Esophagus muscularis mucosa (tissue), 4 donors: ENCODE measurements around the gene CNP. TPM values are rescaled to one million over a fixed set of nuclear protein-coding genes. Genes with fewer than 3 reads are reported as not detected.

Source experiments
- DNase-seq: peaks from one replicate; pipeline ENCODE4 v3.0.0-alpha.2; 2017; ENCODE audit errors: extremely low spot score
- H3K27ac ChIP-seq, 4 donors: fragments of 200-600 bp; sonication (generic); replicated peaks in 1 of 4; 1 replicate in 3 of 4; 2 replicates in 1 of 4; pipeline ENCODE4 v1.5.1; 2016 to 2019; ENCODE audit warnings: mild to moderate bottlenecking in 1 of 4
- H3K27me3 ChIP-seq, 4 donors: fragments of 200-600 bp; sonication (generic); one replicate each; pipeline versions ENCODE4 v1.5.1 to v1.6.0; 2016 to 2019
- H3K36me3 ChIP-seq, 4 donors: fragments of 200-600 bp; sonication (generic); one replicate each; pipeline ENCODE4 v1.5.1; 2016 to 2019
- H3K4me1 ChIP-seq, 4 donors: fragments of 200-600 bp; sonication (generic); one replicate each; pipeline ENCODE4 v1.5.1; 2016 to 2019
- H3K4me3 ChIP-seq, 4 donors: fragments of 200-600 bp; sonication (generic); 1 replicate in 2 of 4; 2 replicates in 2 of 4; pipeline ENCODE4 v1.5.1; 2016 to 2019; ENCODE audit warnings: mild to moderate bottlenecking in 4 of 4, moderate library complexity in 1 of 4
- H3K9me3 ChIP-seq, 4 donors: fragments of 200-600 bp; sonication (generic); 1 replicate in 3 of 4; 2 replicates in 1 of 4; pipeline ENCODE4 v1.5.1; 2016 to 2019
- EP300 ChIP-seq: sonication (generic); formaldehyde crosslinking; IDR thresholded peaks from one replicate; pipeline ENCODE4 v1.6.1; 2017; ENCODE audit warnings: antibody characterized with exemption
- POLR2A ChIP-seq: fragments of 450-650 bp; IDR thresholded peaks from one replicate; pipeline ENCODE4 v1.6.1; 2017; ENCODE audit warnings: antibody characterized with exemption, moderate library complexity, mild to moderate bottlenecking, low read depth
- POLR2AphosphoS5 ChIP-seq, 2 donors: sonication (generic); formaldehyde crosslinking; IDR thresholded peaks; one replicate each; pipeline ENCODE4 v1.6.1; 2017; ENCODE audit warnings: antibody characterized with exemption in 2 of 2
- WGBS: methylation state at CpG from one replicate; pipeline ENCODE4 v1.1.5; 2018; 5-methylcytosine and 5-hydroxymethylcytosine counted together
- intact Hi-C: fragments of 100-400 bp; cut with DNase I; formaldehyde crosslinking; loops from one replicate; pipeline ENCODE4 v1.15.1; 2023
- total RNA-seq, 4 donors: library from RNA; depleted of rRNA; stranded (reverse); fragments of >200 nt; gene quantifications; one replicate each; pipeline versions ENCODE4 v1.1.0 to v1.2.1, GENCODE V29; 2016
- TF ChIP-seq, protein P1 (sequence below), 3 experiments: fragments of 200-600 bp in 2 of 3; fragments of 450-650 bp in 1 of 3; sonication (generic) in 2 of 3; IDR thresholded peaks; one replicate each; pipeline ENCODE4 v1.5.1; 2017 to 2019; ENCODE audit warnings: antibody characterized with exemption in 3 of 3, mild to moderate bottlenecking in 2 of 3, moderate library complexity in 1 of 3

Gene CNP
- total RNA-seq, 4 donors from 2014 or later = 68.9 to 101 (median 78.5) TPM

DNA sequence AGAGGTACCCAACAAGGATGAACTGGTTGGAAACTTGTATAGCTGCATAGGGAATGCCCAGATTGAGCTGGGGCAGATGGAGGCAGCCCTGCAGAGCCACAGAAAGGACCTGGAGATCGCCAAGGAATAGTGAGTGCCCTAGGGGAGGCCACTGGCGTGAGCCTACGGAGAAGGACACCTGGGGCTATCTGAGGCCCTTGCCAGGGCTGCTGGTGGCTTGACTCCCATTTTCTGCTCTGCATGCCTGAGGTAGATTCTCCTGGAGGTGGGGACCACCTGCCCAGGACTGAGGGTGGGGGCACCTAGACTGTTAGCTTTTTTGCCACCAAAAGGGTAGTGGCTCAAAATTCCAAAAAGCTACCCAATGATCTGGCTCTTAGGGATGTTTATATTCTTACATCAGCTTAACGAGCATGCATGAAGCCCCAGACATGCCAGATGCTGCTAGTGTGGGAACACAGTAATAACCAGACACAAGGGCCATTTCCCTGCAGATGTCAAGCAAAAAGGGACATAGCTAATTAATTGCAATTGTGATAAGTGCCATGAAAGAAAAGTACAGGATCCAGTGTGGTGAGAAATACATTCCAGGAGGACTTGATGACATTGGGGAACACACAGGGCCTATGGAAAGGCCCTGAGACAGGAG lies 27.4 kb upstream of the CNP start:
- no peak for DNase-seq
- Histone ChIP-seq H3K27ac (no peak overlapping the region), H3K27me3 (no peaks in the 10 kb centered on the region), H3K4me1 (no peaks in the 10 kb centered on the region), H3K36me3 (peaks cover 0 to 33% (median 14%) of the 10 kb centered on the region in 4 donors), H3K9me3 (no peaks in the 10 kb centered on the region), H3K4me3 (no peak overlapping the region)
- intact Hi-C loops = no loop called here
- WGBS = 85% methylated on average over 4 of the region's 4 CpGs
- TF ChIP-seq POLR2AphosphoS5 (IDR thresholded peaks at IDR 0.05) = no peak
- TF ChIP-seq, protein P1, sequence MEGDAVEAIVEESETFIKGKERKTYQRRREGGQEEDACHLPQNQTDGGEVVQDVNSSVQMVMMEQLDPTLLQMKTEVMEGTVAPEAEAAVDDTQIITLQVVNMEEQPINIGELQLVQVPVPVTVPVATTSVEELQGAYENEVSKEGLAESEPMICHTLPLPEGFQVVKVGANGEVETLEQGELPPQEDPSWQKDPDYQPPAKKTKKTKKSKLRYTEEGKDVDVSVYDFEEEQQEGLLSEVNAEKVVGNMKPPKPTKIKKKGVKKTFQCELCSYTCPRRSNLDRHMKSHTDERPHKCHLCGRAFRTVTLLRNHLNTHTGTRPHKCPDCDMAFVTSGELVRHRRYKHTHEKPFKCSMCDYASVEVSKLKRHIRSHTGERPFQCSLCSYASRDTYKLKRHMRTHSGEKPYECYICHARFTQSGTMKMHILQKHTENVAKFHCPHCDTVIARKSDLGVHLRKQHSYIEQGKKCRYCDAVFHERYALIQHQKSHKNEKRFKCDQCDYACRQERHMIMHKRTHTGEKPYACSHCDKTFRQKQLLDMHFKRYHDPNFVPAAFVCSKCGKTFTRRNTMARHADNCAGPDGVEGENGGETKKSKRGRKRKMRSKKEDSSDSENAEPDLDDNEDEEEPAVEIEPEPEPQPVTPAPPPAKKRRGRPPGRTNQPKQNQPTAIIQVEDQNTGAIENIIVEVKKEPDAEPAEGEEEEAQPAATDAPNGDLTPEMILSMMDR (IDR thresholded peaks at IDR 0.05) = no peak
- TF ChIP-seq POLR2A = no peak
- no peak for TF ChIP-seq EP300

DNA sequence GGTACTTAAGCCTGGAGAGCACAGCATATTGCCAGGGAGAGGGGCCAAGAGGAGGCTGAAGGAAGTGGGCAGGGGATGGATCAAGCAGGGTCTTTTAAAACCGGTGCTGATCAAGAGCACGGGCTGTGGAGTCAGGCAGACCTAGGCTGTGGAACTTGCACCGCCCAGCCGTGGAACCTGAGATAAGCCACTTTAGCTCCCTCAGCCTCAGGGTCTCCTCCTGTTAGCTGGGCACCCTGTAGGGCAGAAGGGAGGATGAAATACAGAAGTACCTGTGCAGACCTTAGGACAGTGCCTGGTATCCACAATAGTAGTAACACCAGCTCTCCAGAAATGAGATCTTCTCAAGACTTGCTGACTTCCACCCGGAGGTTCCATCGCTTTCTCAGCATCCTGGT lies 26.9 kb upstream of the CNP start:
- no peak for DNase-seq
- Histone ChIP-seq H3K27me3 (no peaks in the 10 kb centered on the region), H3K4me3 (no peak overlapping the region), H3K9me3 (no peaks in the 10 kb centered on the region), H3K4me1 (no peaks in the 10 kb centered on the region), H3K36me3 (peaks cover 0 to 33% (median 14%) of the 10 kb centered on the region in 4 donors), H3K27ac (no peak overlapping the region)
- WGBS = 86% methylated on average over 5 of the region's 6 CpGs
- intact Hi-C loops = no loop called here
- TF ChIP-seq POLR2AphosphoS5 (IDR thresholded peaks at IDR 0.05) = no peak
- TF ChIP-seq, protein P1 (IDR thresholded peaks at IDR 0.05) = no peak
- no peak for TF ChIP-seq EP300
- TF ChIP-seq POLR2A = no peak

DNA sequence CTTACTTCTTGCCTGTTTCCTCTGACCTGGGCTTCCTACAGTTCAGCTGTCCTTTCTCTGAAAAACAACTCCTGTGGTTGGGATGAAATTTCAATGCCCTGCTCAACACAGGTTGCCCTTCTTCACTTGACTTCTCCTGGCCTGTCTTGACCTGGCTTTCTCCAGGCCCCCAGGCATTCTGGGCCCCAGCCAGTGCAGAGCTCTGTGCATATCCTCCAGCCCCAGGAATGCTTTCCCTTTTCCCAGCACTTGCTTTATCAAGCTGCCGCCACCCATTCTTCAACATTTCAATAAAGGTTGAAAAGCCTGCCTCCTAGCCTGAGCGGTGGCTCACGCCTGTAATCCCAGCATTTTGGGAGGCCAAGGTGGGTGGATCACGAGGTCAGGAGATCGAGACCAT lies 25.4 kb upstream of the CNP start:
- no peak for TF ChIP-seq POLR2A
- no peak for TF ChIP-seq POLR2AphosphoS5 (IDR thresholded peaks at IDR 0.05)
- TF ChIP-seq EP300 = no peak
- TF ChIP-seq, protein P1 (IDR thresholded peaks at IDR 0.05) = no peak
- Histone ChIP-seq H3K4me3 (no peak overlapping the region), H3K9me3 (no peaks in the 10 kb centered on the region), H3K27ac (no peak overlapping the region), H3K4me1 (no peaks in the 10 kb centered on the region), H3K27me3 (no peaks in the 10 kb centered on the region), H3K36me3 (peaks cover 0 to 21% (median 9%) of the 10 kb centered on the region in 4 donors)
- DNase-seq = no peak
- intact Hi-C loops = no loop called here
- 95% methylated on average over 5 of the region's 5 CpGs for WGBS

DNA sequence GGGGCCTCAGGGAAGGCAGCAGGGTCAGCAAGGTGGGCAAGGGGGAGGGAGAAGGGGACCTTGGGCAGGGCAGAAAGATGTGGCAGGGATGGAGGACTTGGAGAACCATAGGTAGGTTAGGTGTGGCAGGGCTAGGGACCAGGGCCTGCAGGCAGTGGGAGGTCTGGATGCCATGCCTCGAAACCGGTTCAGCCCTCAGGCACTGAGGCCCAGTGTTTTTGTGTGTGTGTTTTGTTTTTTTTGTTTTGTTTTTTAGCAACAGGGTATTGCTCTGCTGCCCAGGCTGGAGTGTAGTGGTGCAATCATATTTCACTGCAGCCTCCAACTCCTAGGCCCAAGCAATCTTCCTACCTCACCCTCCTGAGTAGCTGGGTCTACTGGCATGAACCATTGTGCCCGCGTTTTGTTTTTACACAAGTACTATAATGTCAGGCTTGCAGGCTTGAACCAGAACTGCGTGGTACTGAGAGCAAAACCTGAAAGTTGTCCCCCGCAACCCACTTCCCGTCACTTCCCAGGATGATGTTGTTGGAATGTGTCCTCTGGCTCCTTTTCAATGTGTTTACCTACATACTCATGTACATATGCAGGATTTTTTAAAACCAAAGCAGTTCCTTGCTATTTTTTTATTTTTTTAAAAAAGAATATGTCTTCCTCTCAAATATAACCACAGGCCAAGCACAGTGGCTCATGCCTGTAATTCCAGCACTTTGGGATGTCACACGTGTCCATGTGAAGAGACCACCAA lies 23.8 kb upstream of the CNP start:
- DNase-seq = no peak
- TF ChIP-seq, protein P1 (IDR thresholded peaks at IDR 0.05) = no peak
- TF ChIP-seq EP300 (no peak), POLR2A (no peak), POLR2AphosphoS5 (IDR thresholded peaks at IDR 0.05) (no peak)
- Histone ChIP-seq H3K4me3 (no peak overlapping the region), H3K9me3 (no peaks in the 10 kb centered on the region), H3K36me3 (peaks cover 0 to 13% (median 4%) of the 10 kb centered on the region in 4 donors), H3K4me1 (no peaks in the 10 kb centered on the region), H3K27ac (no peak overlapping the region), H3K27me3 (no peaks in the 10 kb centered on the region)
- 95% methylated on average over 8 of the region's 8 CpGs for WGBS
- intact Hi-C loops = no loop called here
